ENCODE data around the gene RNF34. TPM values are rescaled to one million over a fixed set of nuclear protein-coding genes. Genes with fewer than 3 reads are reported as not detected.

Gene RNF34
- total and polyA plus RNA-seq, 2 of the 8 experiments (the other 6 are each of a cell fraction or from before 2014, with no cell fraction given) = 37.9 to 57.6 TPM

- TF ChIP-seq, protein P1, sequence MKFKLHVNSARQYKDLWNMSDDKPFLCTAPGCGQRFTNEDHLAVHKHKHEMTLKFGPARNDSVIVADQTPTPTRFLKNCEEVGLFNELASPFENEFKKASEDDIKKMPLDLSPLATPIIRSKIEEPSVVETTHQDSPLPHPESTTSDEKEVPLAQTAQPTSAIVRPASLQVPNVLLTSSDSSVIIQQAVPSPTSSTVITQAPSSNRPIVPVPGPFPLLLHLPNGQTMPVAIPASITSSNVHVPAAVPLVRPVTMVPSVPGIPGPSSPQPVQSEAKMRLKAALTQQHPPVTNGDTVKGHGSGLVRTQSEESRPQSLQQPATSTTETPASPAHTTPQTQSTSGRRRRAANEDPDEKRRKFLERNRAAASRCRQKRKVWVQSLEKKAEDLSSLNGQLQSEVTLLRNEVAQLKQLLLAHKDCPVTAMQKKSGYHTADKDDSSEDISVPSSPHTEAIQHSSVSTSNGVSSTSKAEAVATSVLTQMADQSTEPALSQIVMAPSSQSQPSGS (IDR thresholded peaks at IDR 0.05; ENCODE audit: low read length) = no peak
- TF ChIP-seq RBBP5 (IDR thresholded peaks at IDR 0.05; ENCODE audit: borderline replicate concordance, low read depth, low read length) = no peak
- no peak for TF ChIP-seq PHF8 (conservative IDR thresholded peaks at IDR 0.05; ENCODE audit: low read depth, low read length)
- TF ChIP-seq CHD2 (IDR thresholded peaks at IDR 0.05; ENCODE audit: low read length) = no peak
These were observed 5.3 kb downstream of the RNF34 start (continued) for GRCh38 chr12:121405211-121405610.
